GM18499 (cell line): ENCODE results near the gene AGRN.
"Not testable (repeated sequence)": the region's sequence is repeated elsewhere in the genome, so short reads cannot be mapped to it uniquely, and the experiment has no call there.

Source experiments
- ATAC-seq: cut with Tn5 transposase; IDR thresholded peaks from one replicate; pipeline ENCODE4 v1.9.1; 2021; ENCODE audit warnings: moderate number of reproducible peaks; ENCODE audit not compliant: insufficient read depth, unreplicated experiment

The AGRN gene

DNA sequence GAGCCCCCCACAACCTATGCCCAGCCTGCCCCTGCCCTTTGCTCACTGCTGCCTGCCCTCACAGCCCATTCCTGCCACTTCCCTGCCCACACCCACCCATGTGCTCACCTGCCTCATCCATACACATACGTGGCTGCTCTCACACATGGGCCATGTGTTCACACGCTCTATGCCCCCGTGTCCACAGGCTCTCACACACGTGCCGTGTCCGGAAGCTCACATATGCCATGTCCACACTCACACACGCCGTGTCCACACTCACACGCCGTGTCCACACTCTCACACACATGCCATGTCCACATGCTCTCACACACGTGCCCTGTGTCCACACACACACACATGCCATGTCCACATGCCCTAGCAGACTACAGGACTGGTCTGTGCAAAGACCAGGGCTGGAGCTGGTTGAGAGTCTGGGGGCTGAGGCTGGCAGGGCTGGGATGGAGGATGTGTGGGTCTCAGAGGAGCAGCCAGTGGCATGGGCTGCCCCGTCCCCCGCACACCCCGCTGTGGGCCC, 54.8 kb downstream of the AGRN start:
- no peak for ATAC-seq

- no peak for ATAC-seq
These were observed 55.4 kb downstream of the AGRN start for GRCh38 chr1:1075148-1075935.

DNA sequence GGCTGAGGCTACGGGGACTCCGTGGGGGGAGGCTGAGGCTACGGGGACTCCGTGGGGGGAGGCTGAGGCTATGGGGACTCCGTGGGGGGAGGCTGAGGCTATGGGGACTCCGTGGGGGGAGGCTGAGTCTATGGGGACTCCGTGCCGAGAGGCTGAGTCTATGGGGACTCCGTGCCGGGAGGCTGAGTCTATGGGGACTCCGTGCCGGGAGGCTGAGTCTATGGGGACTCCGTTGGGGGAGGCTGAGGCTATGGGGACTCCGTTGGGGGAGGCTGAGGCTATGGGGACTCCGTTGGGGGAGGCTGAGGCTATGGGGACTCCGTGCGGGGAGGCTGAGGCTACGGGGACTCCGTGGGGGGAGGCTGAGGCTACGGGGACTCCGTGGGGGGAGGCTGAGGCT, 57.5 kb downstream of the AGRN start:
- not testable (repeated sequence) for ATAC-seq

DNA sequence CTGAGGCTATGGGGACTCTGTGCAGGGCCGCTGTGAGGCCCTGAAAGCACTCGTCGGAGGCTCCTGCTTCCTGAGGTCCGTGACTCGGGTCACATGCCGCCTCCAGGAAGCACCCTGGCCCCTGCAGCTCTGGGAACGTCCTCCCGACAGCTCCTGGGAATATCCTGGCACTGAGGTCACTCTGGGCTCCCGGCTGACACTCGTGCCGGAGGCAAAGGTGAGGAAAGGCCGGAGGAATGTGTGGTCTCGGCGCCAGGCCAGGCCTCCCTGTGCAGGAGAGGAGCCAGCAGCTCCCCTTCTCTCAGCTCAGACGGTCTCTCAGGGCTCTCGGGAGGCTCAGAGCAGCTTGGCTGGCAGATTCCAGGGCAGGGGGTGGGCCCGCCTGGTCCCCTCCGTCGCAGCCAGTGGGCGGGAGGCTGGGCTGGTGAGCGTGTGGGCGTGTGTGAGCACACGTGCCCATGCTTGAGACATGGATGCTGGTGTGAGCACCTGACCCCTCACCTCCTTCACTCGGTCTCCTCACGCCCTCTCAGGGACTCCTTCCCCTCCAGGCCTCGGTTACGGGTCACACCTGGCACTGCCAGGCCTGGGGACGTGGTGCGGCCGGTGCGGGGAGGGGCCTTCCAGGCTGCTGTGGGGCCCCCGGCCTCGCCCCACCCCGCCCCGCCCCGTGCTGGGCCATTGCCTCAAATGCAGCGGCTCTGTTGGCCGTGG, 59.6 kb downstream of the AGRN start:
- ATAC-seq, result no peak

GRCh38 chr1:1080122-1080757, 60.3 kb downstream of the AGRN start:
- ATAC-seq, result no peak

GRCh38 chr1:1080951-1081310, 61.0 kb downstream of the AGRN start:
- ATAC-seq, result no peak

DNA sequence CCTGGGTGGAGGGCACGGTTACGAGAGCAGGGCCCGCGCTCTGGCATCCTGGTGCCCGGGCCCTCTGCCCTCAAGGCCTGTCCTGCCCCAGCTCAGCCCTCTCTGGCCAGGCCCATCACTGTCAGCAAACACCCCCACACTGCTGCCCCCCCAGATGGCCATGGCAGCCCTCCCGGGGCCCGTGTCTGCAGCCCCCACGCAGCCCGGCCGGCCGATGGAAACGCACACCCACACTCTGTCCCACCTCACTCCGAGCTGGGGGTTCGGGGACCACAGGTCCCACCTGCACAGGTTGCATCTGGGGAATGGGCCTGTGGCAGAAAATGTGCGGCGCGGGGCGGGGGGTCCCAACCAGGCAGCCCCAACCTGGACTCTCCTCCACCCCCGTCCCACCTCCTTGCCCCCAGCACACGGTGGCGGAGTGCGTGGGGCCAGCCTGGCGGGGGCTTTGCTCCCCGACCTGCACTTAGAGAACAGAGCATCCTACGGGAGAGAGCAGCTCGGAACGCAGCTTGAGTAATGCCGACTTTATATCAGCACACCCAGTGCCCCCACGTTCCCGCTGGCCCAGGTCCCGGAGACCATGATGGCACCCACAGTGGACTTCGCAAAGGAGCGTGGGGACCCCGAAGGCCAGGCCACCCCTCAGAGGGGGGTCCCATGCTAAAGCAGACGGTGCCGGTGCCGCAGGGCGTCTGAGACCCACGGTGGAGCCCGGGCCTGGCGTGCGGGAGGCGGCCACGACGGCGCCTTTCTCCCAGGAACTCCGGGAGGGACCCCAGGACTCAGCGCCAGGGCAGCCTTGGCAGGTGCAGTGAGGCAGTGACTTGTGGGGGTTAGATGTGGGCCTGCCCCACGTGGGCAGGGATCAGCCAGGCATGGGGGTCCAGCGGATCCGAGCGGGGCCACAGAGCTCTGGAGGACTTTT, 61.7 kb downstream of the AGRN start:
- ATAC-seq, result no peak

GRCh38 chr1:1082239-1082775, 62.4 kb downstream of the AGRN start:
- ATAC-seq, result no peak

DNA sequence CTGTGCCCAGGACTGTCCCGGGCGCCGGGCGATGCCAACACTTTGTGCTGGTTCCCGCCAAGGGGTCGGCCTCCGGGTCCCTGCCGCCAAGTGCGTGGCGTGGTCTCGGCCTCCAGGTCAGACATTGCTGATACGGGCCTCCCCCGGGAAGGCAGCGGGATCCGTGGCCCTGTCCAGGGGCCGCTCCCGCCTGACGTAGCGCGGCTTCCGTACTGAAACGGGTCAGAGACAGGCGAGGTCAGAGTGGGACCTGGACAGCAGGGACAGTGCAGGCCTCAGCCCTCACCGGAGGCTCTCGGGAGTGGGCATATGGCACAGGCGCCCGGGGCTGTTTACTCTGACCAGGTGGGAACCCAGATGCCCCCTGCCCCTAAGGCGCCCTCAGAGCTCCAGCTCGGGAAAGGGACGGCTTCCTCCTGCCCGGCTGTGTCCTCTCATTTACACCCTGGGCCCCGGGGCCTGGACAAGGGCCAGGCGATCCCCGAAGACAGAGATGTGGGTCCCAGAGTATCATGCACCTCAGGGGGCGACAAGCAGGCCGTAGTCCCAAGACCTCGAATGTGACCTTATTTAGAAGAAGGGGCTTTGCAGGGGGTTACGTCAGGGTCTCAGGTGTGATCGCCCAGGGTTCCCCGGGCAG, 63.0 kb downstream of the AGRN start:
- no peak for ATAC-seq

GRCh38 chr1:1083416-1084371, 63.8 kb downstream of the AGRN start:
- no peak for ATAC-seq

- no peak for ATAC-seq
These were observed 64.7 kb downstream of the AGRN start for GRCh38 chr1:1084372-1085170.

DNA sequence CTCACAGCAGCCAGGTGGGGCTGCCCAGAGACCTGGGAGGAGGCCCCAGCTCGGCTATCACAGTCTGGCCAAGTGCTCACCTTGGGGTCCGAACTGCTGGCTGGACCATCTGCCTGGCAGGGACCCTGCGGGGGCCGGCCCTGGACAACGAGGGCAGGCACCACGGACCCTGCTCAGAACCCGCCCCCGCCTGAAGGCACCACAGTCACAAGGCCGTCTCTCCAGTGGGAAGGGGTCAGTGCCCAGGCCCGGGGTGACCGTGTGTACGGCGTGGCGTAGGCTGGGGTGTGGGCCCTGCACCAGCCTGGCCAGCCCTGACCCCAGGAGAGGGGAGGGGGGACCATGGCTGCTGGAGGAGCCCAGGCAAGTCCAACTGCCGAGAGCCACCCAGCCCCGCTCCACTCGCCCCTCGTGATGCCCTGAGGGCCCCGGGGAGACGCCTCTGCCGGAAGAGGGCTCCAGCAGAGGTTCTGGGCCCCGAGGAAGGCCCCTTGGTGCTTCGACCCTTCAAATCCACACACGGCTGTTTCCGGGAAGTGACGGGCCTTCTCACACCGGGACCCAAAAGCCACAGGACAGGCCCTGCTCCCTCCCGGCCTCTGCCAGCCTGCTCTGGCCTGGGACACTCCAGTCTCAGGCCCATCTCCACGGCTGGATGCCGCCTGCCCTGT, 65.4 kb downstream of the AGRN start:
- ATAC-seq, result no peak

DNA sequence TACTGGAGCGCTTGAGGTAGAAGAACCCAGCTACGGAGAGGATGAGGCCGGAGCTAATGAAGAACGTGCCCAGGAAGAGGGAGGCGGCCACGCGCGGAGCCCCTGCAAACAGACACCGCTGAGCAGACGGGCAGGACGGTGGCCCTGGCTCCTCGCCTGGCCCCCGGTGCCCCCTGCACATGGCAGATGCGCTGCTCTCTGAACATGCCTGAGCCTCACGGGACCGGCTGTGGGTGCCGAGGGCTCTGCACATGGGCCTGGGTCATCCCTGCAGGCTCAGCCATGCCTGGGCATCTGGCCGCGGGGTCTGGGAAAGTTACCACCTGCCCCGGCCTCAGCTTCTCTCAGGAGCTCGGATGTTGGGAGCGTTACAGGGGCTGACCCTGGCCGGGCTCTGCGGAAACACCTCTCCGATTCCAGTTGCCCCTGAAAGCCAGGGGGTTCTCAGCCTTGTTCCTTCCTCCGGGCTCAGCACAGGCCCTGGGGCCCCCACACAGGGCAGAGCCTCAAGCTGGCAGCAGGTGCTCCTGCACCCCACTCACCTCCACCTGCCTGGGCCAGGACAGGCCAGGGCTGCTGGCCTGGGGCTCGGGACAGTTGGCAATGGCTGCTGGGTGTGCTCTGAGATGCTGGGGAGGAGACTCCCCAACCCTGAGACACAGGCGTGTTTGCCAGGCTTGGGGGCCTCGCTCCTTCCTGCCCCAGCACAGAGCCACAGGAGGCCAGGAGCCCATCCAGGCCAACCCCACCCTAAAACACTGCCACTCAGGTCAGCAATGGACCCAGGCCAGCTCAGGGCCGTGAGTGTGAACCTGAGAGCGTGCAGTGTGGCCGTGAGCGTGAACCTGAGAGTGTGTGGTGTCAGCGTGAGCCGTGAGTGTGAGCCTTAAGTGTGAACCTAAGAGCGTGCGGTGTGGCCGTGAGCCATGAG, 66.3 kb downstream of the AGRN start:
- no peak for ATAC-seq

DNA sequence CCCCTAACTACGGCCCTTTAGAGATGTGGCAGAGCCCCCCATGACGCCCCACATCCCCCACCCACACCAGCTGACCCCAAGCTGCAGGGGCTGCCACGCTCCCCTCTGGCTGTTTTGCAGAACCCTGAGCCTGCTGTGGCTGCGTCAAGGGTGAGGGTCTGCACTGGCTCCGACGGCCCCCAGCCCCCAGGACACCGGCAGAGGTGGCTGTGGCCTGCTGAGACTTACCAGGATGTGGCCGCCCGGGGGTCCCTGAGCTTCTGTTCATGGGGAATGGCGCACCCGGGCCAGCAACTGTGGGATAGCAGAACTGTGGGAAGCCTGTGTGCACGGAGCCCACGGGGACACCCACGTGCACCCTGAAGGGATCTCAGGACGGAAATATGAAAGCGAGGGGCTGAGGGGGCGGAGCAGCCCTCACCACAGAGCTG, 67.0 kb downstream of the AGRN start:
- no peak for ATAC-seq

GRCh38 chr1:1087351-1088028, 67.6 kb downstream of the AGRN start:
- no peak for ATAC-seq
